Adrenal gland (tissue), 12 donors: ENCODE measurements around the gene CAPN7. TPM values are rescaled to one million over a fixed set of nuclear protein-coding genes. Genes with fewer than 3 reads are reported as not detected.
A peak's percentile ranks its signal among the peaks of the same experiment; 100 is the strongest.

Source experiments
- DNase-seq, 7 donors: peaks; one replicate each; pipeline ENCODE4 v3.0.0-alpha.2; 2019 to 2020
- H3K27ac ChIP-seq, 5 donors: fragments of 200-600 bp; sonication (generic) in 4 of 5; 1 replicate in 3 of 5; 2 replicates in 2 of 5; pipeline versions ENCODE4 v1.5.1 to v1.8.0; 2016 to 2020; ENCODE audit warnings: mild to moderate bottlenecking in 1 of 5
- H3K27me3 ChIP-seq: fragments of 200-600 bp; 2 replicates; pipeline ENCODE4 v1.8.0; 2021
- H3K36me3 ChIP-seq, 2 donors: fragments of 200-600 bp; replicated peaks in 1 of 2; 1 replicate in 1 of 2; 2 replicates in 1 of 2; pipeline versions ENCODE4 v1.5.1 to v1.8.0; 2018 to 2022
- H3K4me1 ChIP-seq, 2 donors: fragments of 200-600 bp; replicated peaks in 1 of 2; 1 replicate in 1 of 2; 2 replicates in 1 of 2; pipeline versions ENCODE4 v1.5.1 to v1.8.0; 2018 to 2021
- H3K4me3 ChIP-seq, 4 donors: fragments of 200-600 bp; sonication (generic) in 3 of 4; one replicate each; pipeline ENCODE4 v1.5.1; 2016 to 2018
- H3K9me3 ChIP-seq, 3 donors: fragments of 200-600 bp; sonication (generic) in 1 of 3; replicated peaks in 1 of 3; 1 replicate in 2 of 3; 2 replicates in 1 of 3; pipeline versions ENCODE4 v1.5.1 to v1.8.0; 2016 to 2021
- CTCF ChIP-seq, 6 experiments: fragments of 450-650 bp in 4 of 6; fragments of 200-600 bp in 2 of 6; sonication (generic) in 1 of 6; IDR thresholded peaks; 1 replicate in 5 of 6; 2 replicates in 1 of 6; pipeline versions ENCODE4 v1.5.1 to v1.8.0; 2016 to 2021; ENCODE audit warnings: antibody characterized with exemption in 6 of 6, mild to moderate bottlenecking in 2 of 6, moderate library complexity in 1 of 6
- POLR2A ChIP-seq, 2 donors: fragments of 450-650 bp; IDR thresholded peaks; one replicate each; pipeline ENCODE4 v1.6.1; 2017; ENCODE audit warnings: antibody characterized with exemption in 2 of 2, mild to moderate bottlenecking in 2 of 2, moderate library complexity in 1 of 2
- WGBS, 4 donors: extraction: QIAGEN DNeasy Blood & Tissue Kit in 2 of 4; methylation state at CpG; one replicate each; pipeline versions ENCODE4 v1.1.5 to v1.1.7; 2013 to 2017; 5-methylcytosine and 5-hydroxymethylcytosine counted together
- intact Hi-C, 2 donors: fragments of 100-400 bp; cut with DNase I; formaldehyde crosslinking; loops; one replicate each; pipeline versions ENCODE4 v1.14.1 to v1.15.0; 2022 to 2023
- polyA plus RNA-seq, 3 donors: library from polyadenylated mRNA; stranded (reverse); fragments of 200-250 nt in 2 of 3; fragments of 350-450 nt in 1 of 3; fragmentation: Illumina TruSeq in 1 of 3; extraction: RNeasy Lipid Tissue Mini Kit (QIAGEN cat#74804) in 1 of 3; gene quantifications; one replicate each; pipeline ENCODE4 v1.2.3, GENCODE V29; 2013 to 2014
- total RNA-seq, 9 donors: library from RNA; depleted of rRNA in 4 of 9; stranded (reverse); fragments of >200 nt in 4 of 9; fragments of 120-200 nt in 1 of 9; fragmentation: NEBNext Ultra II Directional in 1 of 9; extraction: Animal tissue kit (Norgen Biotek cat#: 25700) in 1 of 9; gene quantifications; one replicate each; pipeline versions ENCODE4 v1.1.0 to v1.2.4, GENCODE V29; 2013 to 2023
- donor health status: healthy with polysubstance abuse.
- donor health status: Bipolar disorder and iron deficiency.
- donor health status: DM: yes; HTN: yes; CAD: no.
- donor health status: DM: no; HTN: no; CAD: no.
- donor health status: DM: no; HTN: no; CAD: no.
- donor health status: DM: yes; HTN: yes; CAD: no.

The CAPN7 gene
- total and polyA plus RNA-seq, 12 donors = 14.4 to 54.9 (median 36.5) TPM

GRCh38 chr3:15258720-15259119, 52.7 kb downstream of the CAPN7 start:
- WGBS, 4 donors = 85 to 94% (median 91%) methylated on average over 7 of the region's 7 CpGs

GRCh38 chr3:15260531-15260930, 54.5 kb downstream of the CAPN7 start:
- DNase-seq = no peak
- TF ChIP-seq POLR2A (IDR thresholded peaks at IDR 0.05) (no peak), CTCF (IDR thresholded peaks at IDR 0.05) (no peak)
- Histone ChIP-seq H3K36me3 (peaks cover 0 to 67% of the 10 kb centered on the region in 2 donors), H3K27ac (peak overlapping the region in 2 of 5 donors; percentile 20 to 33), H3K9me3 (no peaks in the 10 kb centered on the region), H3K4me1 (peaks cover 19 to 24% of the 10 kb centered on the region in 2 donors), H3K27me3 (no peaks in the 10 kb centered on the region), H3K4me3 (no peak overlapping the region)
- intact Hi-C loops = loop anchor here in 1 of 2 donors (10.0 kb wide), 1 partner anchor 124 kb away; no protein-coding TSS in a partner anchor
- 88 to 94% (median 89%) methylated on average over 4 of the region's 4 CpGs for WGBS, 4 donors

More at GRCh38 chr3:15258720-15259119, 52.7 kb downstream of the CAPN7 start:
- DNase-seq = no peak
- intact Hi-C loops = loop anchor here in 1 of 2 donors (5.0 kb wide), 1 partner anchor 144 kb away; no protein-coding TSS in a partner anchor
- Histone ChIP-seq H3K27ac (peak overlapping the region in 2 of 5 donors; percentile 30 to 40), H3K27me3 (no peaks in the 10 kb centered on the region), H3K4me1 (peaks cover 4 to 16% of the 10 kb centered on the region in 2 donors), H3K4me3 (no peak overlapping the region), H3K36me3 (peaks cover 0 to 85% of the 10 kb centered on the region in 2 donors), H3K9me3 (no peaks in the 10 kb centered on the region)
- TF ChIP-seq CTCF (IDR thresholded peaks at IDR 0.05) (no peak), POLR2A (IDR thresholded peaks at IDR 0.05) (no peak)

GRCh38 chr3:15261274-15261673, 55.2 kb downstream of the CAPN7 start:
- DNase-seq = no peak
- Histone ChIP-seq H3K9me3 (no peaks in the 10 kb centered on the region), H3K4me3 (no peak overlapping the region), H3K27me3 (no peaks in the 10 kb centered on the region), H3K27ac (peak overlapping the region in 3 of 5 donors; percentile 20 to 35 (median 33)), H3K36me3 (peaks cover 0 to 65% of the 10 kb centered on the region in 2 donors), H3K4me1 (peaks cover 19 to 30% of the 10 kb centered on the region in 2 donors)
- TF ChIP-seq CTCF (IDR thresholded peaks at IDR 0.05) (no peak), POLR2A (IDR thresholded peaks at IDR 0.05) (no peak)
- intact Hi-C loops = loop anchor here in 1 of 2 donors (10.0 kb wide), 1 partner anchor 124 kb away; no protein-coding TSS in a partner anchor

GRCh38 chr3:15262021-15262420, 56.0 kb downstream of the CAPN7 start:
- TF ChIP-seq CTCF (IDR thresholded peaks at IDR 0.05) (no peak), POLR2A (IDR thresholded peaks at IDR 0.05) (no peak)
- Histone ChIP-seq H3K4me3 (no peak overlapping the region), H3K27me3 (no peaks in the 10 kb centered on the region), H3K9me3 (no peaks in the 10 kb centered on the region), H3K4me1 (peaks cover 19 to 33% of the 10 kb centered on the region in 2 donors), H3K27ac (peak overlapping the region in 3 of 5 donors; percentile 18 to 35 (median 20)), H3K36me3 (peaks cover 0 to 63% of the 10 kb centered on the region in 2 donors)
- WGBS, 4 donors = 83 to 89% (median 85%) methylated on average over 9 of the region's 9 CpGs
- intact Hi-C loops = loop anchor here in 1 of 2 donors (10.0 kb wide), 1 partner anchor 123 kb away; no protein-coding TSS in a partner anchor
- DNase-seq = no peak
